ENCODE results near the gene DGUOK.

GRCh38 chr2:73970141-73970803, 43.6 kb downstream of the DGUOK start:
- no peak for TF ChIP-seq TAF1 (IDR thresholded peaks at IDR 0.05; ENCODE audit: borderline replicate concordance, low read depth, low read length)
- no peak for TF ChIP-seq POLR2A (IDR thresholded peaks at IDR 0.05; ENCODE audit: low read depth, low read length)

Measured in GM12892 (cell line).